Right cardiac atrium (tissue), 5 donors: Measurements from ENCODE around the gene CYP46A1. TPM values are rescaled to one million over a fixed set of nuclear protein-coding genes. Genes with fewer than 3 reads are reported as not detected.

Experiments
- ATAC-seq, 2 donors: fragments of 200-7000 bp; cut with Tn5 transposase; one replicate each; pipeline versions ENCODE4 v1.8.0 to v1.9.1; 2020; ENCODE audit warnings: moderate library complexity in 2 of 2, mild to moderate bottlenecking in 1 of 2
- DNase-seq, 3 donors: peaks; one replicate each; pipeline ENCODE4 v3.0.0-alpha.2; 2020
- H3K27ac ChIP-seq: one replicate; pipeline ENCODE4 v1.5.1; 2013; ENCODE audit warnings: mild to moderate bottlenecking, low read length, control low read depth, moderate library complexity
- H3K27me3 ChIP-seq: one replicate; pipeline ENCODE4 v1.6.1; 2013; ENCODE audit not compliant: control insufficient read depth, insufficient read depth
- H3K4me1 ChIP-seq: one replicate; pipeline ENCODE4 v1.6.1; 2013; ENCODE audit warnings: low read length; ENCODE audit not compliant: control insufficient read depth, insufficient read depth
- H3K4me3 ChIP-seq: one replicate; pipeline ENCODE4 v1.5.1; 2013; ENCODE audit warnings: low read length, control low read depth
- H3K9me3 ChIP-seq: one replicate; pipeline ENCODE4 v1.6.1; 2013; ENCODE audit warnings: low read length; ENCODE audit not compliant: control insufficient read depth
- WGBS: extraction: QIAGEN DNeasy Blood & Tissue Kit; methylation state at CpG from one replicate; pipeline ENCODE4 v1.1.7; 2013; 5-methylcytosine and 5-hydroxymethylcytosine counted together
- intact Hi-C, 4 donors: fragments of 100-400 bp; cut with DNase I; formaldehyde crosslinking; loops; one replicate each; pipeline versions ENCODE4 v1.11.0 to v1.14.0; 2022 to 2023
- polyA plus RNA-seq: library from polyadenylated mRNA; stranded (reverse); fragments of 200-250 nt; gene quantifications from one replicate; pipeline ENCODE4 v1.2.3, GENCODE V29; 2013
- total RNA-seq, 4 donors: library from RNA; stranded (reverse); fragmentation: NEBNext Ultra II Directional; extraction: Animal tissue kit (Norgen Biotek cat#: 25700); gene quantifications; one replicate each; pipeline ENCODE4 v1.2.1, GENCODE V29; 2021
- donor health status: healthy with polysubstance abuse.
- donor health status: DM: no; HTN: yes; CAD: no.
- donor health status: DM: no; HTN: no; CAD: no.
- donor health status: DM: no; HTN: yes; CAD: no; lungs with severe emphysema.
- donor health status: DM: yes; HTN: yes; CAD: no.

Gene CYP46A1
- total and polyA plus RNA-seq, 5 donors, result 5.7 to 9.2 (median 7.6) TPM

DNA sequence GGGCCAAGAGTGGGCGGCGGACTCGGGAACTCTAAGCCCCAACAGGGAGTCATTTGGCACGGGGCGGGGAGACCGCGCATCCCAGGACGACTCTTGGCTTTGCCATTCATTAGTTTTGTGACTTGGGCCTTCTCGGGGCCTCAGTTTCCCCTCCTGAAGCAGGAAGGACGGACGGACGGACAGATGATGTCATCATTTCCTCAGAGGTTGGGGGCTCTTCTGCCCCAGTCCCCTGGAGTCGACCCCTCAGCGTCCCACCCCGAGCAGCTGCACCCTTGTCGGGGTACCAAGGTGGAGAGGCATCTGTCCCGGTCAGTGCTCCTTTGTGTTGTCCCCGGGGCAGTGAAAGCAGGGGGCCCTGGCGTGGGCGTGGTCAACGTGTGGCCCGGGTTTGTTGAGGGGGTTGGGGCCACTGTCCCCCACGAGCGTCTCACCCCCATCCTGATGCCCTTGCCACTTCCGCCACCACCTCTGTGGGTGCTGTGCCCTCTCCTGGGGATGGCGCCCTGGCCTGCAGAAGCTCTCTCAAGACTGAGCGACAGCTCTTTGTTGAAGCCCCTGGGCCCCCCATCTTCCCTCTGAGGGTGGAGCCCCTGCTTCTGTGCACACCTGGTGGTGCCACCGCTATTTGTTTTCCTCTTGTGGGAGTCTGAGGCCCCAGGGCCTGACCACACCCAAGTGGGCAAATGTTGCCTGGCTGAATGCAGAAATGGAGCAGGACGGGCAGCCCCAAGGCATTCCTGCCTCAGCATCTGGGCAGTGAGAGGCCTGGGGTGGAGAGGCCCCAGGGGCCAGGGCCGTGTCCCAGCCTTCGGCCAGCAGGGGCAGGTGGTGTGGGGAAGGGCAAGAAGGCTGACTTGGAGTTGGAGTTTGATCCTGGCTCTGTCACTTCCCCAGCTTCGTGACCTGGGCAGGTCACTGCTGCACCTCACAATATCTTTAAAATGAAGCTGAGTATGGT lies 38.3 kb upstream of the CYP46A1 start:
- DNase-seq, result peak in 2 of 3 donors; percentile 62 to 63
- no peaks in the 10 kb centered on the region for H3K9me3 ChIP-seq
- H3K4me1 ChIP-seq, result no peaks in the 10 kb centered on the region
- no peaks in the 10 kb centered on the region for H3K27me3 ChIP-seq
- intact Hi-C loops, result no loop called here
- no peak for ATAC-seq
- H3K27ac ChIP-seq, result no peak overlapping the region
- peak overlapping the region; percentile 55 for H3K4me3 ChIP-seq
- WGBS, result 46% methylated on average over 32 of the region's 32 CpGs

DNA sequence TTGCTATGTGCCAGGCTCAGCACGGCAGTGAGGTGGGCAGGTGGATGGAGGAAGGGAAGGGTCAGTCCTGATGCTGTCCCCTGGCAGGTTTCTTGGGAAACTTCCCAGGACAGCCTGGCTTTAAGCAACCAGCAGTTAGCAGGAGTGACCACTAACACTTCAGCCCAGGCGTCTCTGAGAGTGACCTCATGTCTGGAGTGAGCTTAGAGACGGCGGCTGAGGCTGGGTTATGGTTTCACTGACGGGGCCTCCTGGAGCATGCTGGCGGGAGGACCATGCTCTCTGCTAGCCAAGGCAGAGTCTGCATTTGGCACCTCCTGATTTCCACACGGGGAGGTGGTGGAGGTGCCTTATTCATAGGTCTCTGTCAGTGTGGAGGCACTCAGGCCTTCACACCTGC lies 36.7 kb upstream of the CYP46A1 start:
- no peaks in the 10 kb centered on the region for H3K4me1 ChIP-seq
- WGBS, result 56% methylated on average over 7 of the region's 7 CpGs
- DNase-seq, result peak in 2 of 3 donors; percentile 50 to 65
- ATAC-seq, result peak in 1 of 2 donors; percentile 31
- H3K27me3 ChIP-seq, result no peaks in the 10 kb centered on the region
- intact Hi-C loops, result no loop called here
- H3K9me3 ChIP-seq, result no peaks in the 10 kb centered on the region
- H3K27ac ChIP-seq, result no peak overlapping the region
- H3K4me3 ChIP-seq, result no peak overlapping the region

DNA sequence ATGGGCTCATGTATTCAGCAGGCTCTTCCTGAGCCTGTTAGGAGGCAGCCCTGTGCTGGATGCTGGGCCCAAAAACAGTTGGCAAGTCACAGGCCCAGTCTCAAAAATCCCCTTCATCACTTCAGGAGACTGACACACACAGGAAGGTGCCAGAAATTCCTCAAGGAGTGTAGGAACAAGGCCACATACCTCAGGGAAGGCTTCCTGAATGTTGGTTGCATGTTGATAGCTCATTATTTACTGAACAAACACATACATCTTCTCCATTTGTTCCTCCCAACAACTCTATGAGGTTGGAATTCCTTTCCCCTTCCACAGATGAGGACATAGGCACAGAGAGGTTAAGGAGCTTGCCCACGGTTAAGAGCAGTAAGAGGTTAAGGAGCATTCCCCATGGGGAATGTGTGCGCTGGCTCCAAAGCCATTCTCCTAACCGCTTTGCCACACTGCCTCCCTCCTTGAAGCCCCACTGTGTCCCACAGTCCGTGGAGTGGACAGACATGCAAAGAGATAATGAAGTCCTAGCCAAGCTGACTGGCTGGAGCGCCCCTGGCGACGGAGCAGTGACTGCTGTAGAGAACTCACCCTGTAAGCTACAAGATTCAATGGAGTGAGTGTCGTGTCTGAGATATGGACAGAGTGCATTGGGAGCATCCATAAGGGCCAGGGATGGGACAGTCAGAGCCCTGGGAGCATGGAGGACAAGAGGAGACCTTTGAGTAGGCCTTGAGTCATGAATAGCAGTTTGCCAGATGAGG lies 35.9 kb upstream of the CYP46A1 start:
- intact Hi-C loops, result no loop called here
- Histone ChIP-seq H3K4me1 (no peaks in the 10 kb centered on the region), H3K27ac (no peak overlapping the region), H3K4me3 (no peak overlapping the region), H3K9me3 (no peaks in the 10 kb centered on the region), H3K27me3 (no peaks in the 10 kb centered on the region)
- DNase-seq (no peak), ATAC-seq (no peak)
- 84% methylated on average over 8 of the region's 8 CpGs for WGBS

DNA sequence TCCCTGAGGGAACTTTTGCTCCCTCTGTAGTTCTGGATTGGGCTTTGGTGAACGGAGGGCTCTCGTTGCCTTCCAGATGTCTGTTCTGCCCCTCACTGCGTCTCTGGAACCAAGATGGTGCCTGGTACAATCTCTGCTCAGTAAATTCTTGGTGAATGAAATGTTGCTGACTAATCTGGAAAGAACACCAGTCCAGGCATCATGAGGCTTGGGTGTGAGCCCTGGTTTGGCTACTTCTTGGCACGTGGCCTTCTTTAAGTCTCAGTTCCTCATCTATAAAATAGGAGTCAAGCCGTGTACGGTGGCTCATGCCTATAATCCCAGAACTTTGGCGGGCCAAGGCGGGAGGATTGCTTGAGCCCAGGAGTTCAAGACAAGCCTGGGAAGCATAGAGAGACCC lies 34.9 kb upstream of the CYP46A1 start:
- Histone ChIP-seq H3K27ac (no peak overlapping the region), H3K27me3 (no peaks in the 10 kb centered on the region), H3K4me3 (no peak overlapping the region), H3K9me3 (no peaks in the 10 kb centered on the region), H3K4me1 (no peaks in the 10 kb centered on the region)
- WGBS, result 91% methylated on average over 8 of the region's 8 CpGs
- intact Hi-C loops, result no loop called here
- no peak for DNase-seq
- ATAC-seq, result no peak

GRCh38 chr14:99649643-99650042 lies 34.5 kb upstream of the CYP46A1 start:
- WGBS, result 89% methylated on average over 8 of the region's 8 CpGs
- Histone ChIP-seq H3K27ac (no peak overlapping the region), H3K9me3 (no peaks in the 10 kb centered on the region), H3K4me3 (no peak overlapping the region), H3K27me3 (no peaks in the 10 kb centered on the region), H3K4me1 (no peaks in the 10 kb centered on the region)
- no peak for DNase-seq
- intact Hi-C loops, result no loop called here
- ATAC-seq, result no peak

- DNase-seq, result no peak
- WGBS, result 64% methylated on average over 9 of the region's 9 CpGs
Measured at GRCh38 chr14:99650189-99650588, 33.9 kb upstream of the CYP46A1 start.

GRCh38 chr14:99651953-99652746 lies 31.9 kb upstream of the CYP46A1 start:
- H3K9me3 ChIP-seq, result no peaks in the 10 kb centered on the region
- ATAC-seq (no peak), DNase-seq (no peak)
- no peaks in the 10 kb centered on the region for H3K27me3 ChIP-seq
- intact Hi-C loops, result no loop called here
- H3K4me1 ChIP-seq, result no peaks in the 10 kb centered on the region
- H3K4me3 ChIP-seq, result no peak overlapping the region
- H3K27ac ChIP-seq, result no peak overlapping the region
- 94% methylated on average over 32 of the region's 32 CpGs for WGBS

More at GRCh38 chr14:99650189-99650588, 33.9 kb upstream of the CYP46A1 start:
- H3K27ac ChIP-seq, result no peak overlapping the region
- H3K27me3 ChIP-seq, result no peaks in the 10 kb centered on the region
- H3K9me3 ChIP-seq, result no peaks in the 10 kb centered on the region
- intact Hi-C loops, result no loop called here
- H3K4me1 ChIP-seq, result no peaks in the 10 kb centered on the region
- H3K4me3 ChIP-seq, result no peak overlapping the region
- no peak for ATAC-seq

DNA sequence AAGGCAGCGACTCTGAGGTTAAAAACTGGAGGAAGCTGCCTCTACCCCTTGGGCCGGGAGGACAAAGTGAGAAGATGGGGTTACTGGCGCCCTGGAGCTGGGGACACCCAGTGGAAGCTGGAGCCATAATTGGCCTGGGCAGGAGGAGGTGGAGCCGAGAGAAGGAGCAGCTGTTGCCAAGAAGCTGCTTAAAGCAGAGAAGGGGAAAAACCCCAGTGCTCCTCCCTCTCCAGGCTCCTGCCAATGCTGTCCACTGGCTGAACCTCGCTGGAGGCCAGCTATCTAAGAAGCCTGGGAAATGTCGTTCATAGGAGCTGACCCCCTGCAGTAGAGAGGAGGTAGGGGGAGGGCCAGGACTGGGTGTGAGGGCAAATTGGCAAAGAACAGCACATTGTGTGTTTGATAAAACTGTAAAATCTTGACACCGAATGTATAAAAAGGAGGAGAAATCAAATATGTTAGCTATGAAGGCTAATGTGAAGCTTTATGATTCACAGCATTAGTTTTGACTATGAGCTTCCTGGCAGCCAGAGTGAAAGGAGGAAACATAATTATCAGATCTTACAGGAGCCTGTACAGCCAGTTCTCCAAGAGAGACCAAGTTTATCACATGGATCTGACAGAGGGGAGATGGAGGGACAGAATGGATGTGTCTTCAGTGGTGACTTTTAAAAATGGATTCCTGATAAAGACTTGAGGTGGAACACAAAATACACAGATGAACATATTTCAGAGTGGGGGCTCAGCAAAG lies 29.7 kb upstream of the CYP46A1 start:
- intact Hi-C loops, result no loop called here
- WGBS, result 47% methylated on average over 7 of the region's 7 CpGs
- H3K9me3 ChIP-seq, result no peaks in the 10 kb centered on the region
- H3K4me3 ChIP-seq, result no peak overlapping the region
- H3K27me3 ChIP-seq, result no peaks in the 10 kb centered on the region
- no peaks in the 10 kb centered on the region for H3K4me1 ChIP-seq
- peak; percentile 73 to 87 for ATAC-seq
- peak; percentile 70 to 90 (median 82) for DNase-seq
- no peak overlapping the region for H3K27ac ChIP-seq

DNA sequence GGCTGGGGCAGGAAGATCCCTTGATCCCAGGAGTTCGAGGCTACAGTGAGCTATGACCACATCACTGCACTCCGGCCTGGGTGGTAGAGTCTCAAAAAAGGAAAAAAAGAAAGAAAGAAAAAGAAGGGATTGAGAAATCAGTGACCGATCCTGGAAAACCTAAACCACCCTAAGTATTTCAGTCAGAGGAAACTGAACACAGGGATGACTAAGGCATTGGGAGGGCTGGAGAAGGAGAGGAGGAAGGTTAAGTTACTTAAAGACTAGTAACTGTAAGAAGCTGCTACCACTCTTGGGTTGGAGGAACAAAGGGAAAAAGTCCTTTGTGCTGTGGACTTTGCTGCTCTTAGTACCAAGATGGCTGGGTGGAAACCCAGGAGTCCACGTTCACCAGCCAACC lies 28.6 kb upstream of the CYP46A1 start:
- DNase-seq (no peak), ATAC-seq (no peak)
- Histone ChIP-seq H3K27ac (no peak overlapping the region), H3K4me1 (no peaks in the 10 kb centered on the region), H3K4me3 (no peak overlapping the region), H3K27me3 (no peaks in the 10 kb centered on the region), H3K9me3 (no peaks in the 10 kb centered on the region)
- 94% methylated on average over 4 of the region's 4 CpGs for WGBS
- intact Hi-C loops, result no loop called here

DNA sequence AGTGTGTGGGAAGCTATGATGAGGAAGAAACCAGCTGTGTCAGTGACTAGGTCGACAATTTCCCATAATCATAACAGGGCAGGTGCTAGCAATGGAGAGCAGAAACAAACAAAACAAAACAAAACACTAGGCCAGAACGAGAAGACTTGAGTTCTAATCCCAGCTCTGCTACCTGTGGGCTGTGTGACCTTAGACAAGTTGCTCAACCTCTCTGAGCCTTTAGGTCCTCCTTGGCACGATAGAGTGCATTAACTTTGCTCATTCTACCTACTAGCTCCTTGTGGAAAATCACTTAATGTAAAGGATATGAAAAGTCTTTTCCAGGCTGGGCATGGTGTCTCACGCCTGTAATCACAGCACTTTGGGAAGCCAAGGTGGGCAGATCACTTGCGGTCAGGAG lies 27.9 kb upstream of the CYP46A1 start:
- Histone ChIP-seq H3K4me1 (no peaks in the 10 kb centered on the region), H3K27me3 (no peaks in the 10 kb centered on the region), H3K4me3 (no peak overlapping the region), H3K9me3 (no peaks in the 10 kb centered on the region), H3K27ac (no peak overlapping the region)
- DNase-seq (no peak), ATAC-seq (no peak)
- 90% methylated on average over 5 of the region's 5 CpGs for WGBS
- intact Hi-C loops, result no loop called here
